Activated effector memory CD4-positive, alpha-beta T cell treated with Interleukin-2 at 50 U/mL for 16 hours (primary cell): Measurements from ENCODE around the gene FRMD4A.
"Not testable (repeated sequence)": the region's sequence is repeated elsewhere in the genome, so short reads cannot be mapped to it uniquely, and the experiment has no call there.

Experiments
- DNase-seq: peaks from one replicate; pipeline ENCODE4 v3.0.0-alpha.2; 2020

Gene FRMD4A

DNA sequence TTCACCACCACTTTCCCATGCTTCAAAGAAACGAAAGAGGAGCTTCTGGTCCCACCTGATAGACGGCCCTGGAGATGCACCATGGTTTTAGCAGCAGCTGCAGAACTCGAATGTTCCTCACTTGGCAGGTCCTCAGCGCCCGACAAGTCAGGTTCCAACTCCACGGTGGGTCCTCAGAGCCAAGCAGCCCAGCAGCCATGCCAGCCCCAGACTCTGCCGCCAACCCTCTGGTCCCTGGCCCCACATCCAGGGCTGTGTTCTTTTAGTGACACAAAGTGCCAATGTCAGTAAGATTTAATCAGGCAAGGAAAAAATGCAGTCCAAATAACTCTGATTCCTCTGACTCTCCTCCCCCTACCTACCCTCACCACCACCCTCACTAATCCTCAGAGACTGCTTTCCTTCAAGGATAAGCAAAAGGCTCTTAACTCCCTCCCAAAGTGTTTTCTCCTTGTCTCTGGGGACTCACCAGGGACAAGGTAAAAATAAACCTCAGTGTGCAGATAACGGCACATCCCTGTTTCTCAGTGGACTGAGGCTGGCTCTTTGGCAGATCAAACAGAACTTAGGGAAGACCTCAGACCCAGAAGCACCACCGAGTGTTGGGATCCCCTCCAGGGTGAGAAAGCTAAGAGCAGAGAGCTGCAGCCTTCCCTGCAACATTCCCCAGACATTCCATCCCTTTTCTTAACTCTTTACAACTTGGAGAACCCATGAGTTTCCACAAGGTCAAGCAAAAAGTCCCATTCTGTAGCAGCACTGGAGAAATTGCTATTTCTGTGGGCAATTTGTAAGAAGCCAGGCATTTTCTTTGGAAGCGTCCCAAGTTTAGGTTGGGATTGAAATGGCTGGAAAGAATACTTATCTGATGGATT lies 358.9 kb downstream of the FRMD4A start:
- no peak for DNase-seq

DNA sequence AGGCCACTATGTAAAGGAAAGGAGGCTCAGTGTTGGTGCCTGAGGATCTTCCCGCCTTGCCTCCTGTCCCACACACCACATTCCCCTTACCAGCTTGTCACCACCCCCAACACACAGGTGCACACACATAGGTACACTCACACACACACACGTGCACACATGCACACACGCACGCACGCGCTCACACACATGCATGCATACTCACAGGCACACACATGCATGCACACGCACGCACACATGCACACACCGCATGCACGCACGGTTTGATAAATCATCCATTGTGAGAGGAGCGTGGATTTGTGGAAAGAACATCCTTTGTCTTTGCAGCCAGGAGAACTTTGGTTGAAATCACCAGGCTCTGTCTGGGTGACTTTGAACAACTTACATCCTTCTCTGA lies 359.8 kb downstream of the FRMD4A start:
- DNase-seq = no peak

DNA sequence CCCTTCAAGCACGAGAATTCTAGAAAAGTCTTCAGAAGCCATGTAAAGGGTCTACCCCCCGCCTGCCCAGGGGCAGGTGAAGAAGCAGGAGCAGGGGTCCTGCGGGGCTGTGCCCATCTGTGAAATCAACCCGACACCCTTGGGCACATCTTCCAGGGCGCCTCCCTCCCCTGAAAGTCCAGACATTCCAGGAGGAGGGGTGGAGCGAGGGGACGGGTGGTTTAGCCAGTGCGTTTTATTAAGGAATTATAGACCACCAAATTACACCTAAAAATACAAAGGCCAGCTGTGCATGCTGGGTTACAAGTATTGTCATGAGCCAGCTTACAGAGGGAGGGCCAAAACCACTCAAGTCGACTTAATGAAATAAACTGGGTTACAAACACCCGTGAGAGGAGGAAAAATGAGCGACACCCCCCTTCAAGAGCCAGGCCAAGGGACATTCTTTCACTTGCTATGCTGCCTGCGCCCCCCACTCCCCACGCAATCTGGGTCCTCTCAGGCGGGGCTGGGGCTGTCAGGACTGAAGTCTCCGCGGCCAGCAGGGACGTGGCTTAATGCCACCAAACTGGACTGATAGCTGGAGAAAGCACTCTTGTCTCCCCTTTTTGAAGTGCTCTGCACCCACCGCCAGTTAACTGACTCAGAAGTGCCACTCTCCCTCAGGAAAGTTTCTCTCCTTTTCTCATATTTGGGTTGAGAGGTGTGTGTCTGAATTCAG lies 360.3 kb downstream of the FRMD4A start:
- DNase-seq = no peak

DNA sequence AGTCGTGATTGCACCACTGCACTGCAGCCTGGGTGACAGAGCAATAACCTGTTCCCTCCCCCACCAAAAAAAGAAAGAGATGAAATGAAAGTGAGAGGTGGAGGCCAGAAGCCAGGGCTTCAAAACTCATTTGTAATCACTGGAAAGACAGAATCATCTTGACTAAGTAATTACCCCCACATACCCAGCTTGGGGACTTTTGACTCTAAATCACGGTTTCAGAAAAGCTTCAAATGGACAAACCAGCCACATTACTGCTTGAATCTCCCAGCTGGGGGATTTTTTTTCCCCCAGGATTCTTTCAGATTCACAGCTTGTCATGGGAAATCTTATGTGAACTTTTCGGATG lies 361.0 kb downstream of the FRMD4A start:
- no peak for DNase-seq

DNA sequence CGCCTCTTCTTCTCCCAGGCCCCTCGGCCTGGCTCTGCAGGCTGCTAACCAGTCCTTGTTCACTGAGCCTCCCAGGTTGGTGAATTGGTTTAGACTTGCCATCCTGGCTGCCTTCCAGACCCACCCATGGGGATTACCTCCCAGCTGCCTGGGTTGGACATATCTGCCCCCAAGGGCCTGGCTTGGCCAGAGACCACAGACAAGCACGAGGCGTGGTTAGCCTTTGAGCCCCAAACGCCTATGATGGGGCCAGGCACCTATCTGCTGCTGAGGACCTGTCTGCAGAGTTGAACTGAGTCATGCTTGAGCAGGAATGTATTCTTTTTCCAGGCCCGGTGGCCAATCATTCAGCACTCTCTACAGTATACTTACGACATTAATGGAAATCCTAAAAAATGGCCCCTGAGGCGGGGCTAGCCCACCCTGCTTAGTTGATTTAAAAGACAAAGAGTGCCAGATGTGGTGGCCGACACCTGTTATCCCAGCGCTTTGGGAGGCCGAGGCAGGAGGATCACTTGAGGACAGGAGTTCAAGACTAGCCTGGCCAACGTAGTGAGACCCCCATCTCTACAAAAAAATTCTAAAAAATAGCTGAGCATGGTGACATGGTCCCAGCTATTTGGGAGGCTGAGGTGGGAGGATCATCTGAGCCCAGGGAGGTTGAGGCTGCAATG lies 361.5 kb downstream of the FRMD4A start:
- DNase-seq = no peak

DNA sequence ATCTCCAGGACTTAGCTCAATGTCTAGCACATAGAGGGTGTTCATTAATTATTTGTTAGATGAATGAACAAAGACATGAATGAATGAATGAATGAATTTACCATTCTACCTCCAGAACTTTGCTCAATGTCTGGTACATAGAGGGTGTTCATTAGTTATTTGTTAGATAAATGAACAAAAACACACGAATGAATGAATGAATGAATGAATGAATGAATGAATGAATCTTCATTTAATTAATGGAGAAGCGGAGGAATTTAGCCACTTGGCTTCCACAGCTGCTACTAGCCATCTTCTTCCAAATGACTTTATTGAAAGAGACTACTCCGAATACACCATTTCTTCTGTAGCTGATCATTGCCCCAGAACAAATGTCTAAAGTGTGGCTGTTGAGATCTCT lies 368.9 kb downstream of the FRMD4A start:
- DNase-seq = no peak

DNA sequence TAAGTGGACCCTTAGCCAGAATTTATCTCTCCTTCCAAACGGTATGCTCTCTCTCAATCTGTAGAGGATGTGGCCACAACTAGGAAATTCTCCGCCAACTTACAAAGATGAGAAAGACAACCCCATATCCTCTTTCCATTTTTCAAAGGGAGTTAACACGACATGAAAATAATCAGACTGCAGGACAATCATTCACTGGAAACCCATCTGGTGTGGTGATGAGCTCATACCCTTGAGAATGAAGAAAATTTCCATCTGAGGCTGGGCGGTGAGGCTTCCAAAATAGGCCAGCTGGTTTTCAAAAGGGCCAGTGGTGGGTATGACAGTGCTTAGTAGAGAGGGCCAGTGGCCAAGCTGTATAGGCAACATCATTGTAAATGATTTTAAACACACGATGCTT lies 369.6 kb downstream of the FRMD4A start:
- DNase-seq = no peak

DNA sequence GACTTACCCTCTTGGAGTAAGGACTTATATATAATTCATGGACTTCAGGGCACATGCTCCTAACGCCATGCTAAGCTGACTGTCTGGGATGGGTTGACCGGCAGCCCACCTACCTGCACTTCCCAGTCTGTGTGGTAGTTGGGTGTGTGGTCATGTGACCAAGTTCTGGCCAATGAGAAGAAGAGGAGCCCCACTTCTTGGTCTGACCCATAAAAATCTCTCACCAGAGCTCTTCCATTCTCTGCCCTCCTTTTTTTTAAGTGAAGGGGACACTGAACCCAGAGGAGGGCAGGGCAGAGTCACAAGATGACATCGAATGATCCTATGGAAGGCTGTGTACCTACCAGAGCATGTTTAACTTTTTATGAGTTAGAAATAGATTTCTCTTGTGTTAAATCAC lies 370.1 kb downstream of the FRMD4A start:
- DNase-seq = no peak

DNA sequence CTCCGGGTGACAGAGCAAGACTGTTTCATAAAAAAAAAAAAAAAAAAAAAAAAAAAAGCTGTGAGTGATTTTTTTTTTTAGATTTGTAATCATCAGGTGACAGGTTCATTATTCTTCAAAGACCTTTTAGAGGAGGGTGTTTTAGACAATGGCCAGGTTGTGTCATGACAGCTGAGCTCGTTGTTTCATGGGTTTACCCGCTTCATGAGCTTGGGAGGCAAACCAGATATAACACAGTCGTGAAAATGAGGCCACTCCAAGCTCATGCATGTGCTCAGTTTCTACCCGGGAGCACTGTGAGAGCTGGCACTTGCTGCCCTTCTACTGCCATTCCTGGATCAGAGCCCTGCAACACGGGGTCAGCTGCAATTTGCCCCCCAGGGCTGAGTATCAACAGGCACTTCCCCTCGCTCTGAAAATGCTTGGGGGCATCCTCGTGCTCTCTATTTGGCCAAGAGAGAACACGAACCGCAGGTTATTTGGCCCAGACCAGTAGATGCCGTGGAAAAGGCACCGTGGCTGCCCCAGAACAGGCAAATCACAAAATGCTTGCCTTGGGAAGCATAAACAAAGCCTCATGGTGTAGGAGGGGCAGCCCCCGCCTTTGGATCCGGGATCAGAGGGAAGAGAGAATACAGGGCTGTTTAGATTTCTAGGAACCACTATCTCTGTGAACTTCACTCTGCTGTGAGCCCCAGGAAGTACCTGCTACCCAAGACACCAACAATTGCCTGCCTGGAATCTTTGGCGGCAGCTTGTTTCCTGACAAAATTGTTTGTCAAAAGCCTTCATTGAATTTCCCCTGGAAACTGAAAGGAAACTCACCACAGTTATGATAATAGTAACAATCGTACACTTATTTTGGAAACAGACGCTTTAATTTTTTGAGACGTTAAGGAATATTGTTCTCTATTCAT lies 371.0 kb downstream of the FRMD4A start:
- no peak for DNase-seq

DNA sequence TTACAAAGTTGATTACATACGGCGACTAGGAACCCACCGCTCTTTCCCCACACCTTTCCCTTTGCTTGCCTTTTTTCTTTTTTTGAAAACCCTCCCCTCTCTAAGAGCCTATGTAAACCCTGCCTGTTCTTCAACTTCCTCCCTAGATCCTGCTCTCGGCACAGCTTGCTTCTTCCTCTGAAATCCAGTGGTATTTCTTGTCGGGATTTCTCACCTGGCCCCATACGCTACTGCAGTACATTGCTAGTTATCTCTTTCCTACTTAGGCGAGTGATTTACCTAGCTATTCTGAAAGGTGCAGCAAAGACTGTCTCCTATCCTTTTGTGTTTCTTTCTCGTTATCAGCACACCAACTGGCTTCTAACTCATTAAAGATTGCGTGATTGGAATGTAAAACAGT lies 372.9 kb downstream of the FRMD4A start:
- DNase-seq = no peak

DNA sequence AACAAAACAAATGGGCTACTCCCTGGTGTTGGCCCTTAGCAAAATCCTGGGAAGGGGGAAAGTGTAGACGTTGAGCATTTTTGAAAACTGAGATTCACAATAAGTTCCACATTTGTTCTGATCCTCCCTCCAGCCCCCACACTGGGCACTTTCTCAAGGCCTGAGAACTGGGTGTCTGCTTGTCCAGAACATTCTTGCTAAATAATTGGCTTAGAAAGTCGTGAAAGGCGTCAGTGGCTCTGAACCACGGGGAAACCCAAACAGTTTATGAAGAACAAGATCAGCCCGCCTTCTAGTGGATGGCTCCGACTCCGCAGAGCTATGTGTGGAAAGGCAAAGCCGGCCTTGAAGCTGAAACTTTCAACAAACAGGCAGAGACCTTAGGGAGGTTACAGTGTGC lies 373.9 kb downstream of the FRMD4A start:
- DNase-seq = no peak

DNA sequence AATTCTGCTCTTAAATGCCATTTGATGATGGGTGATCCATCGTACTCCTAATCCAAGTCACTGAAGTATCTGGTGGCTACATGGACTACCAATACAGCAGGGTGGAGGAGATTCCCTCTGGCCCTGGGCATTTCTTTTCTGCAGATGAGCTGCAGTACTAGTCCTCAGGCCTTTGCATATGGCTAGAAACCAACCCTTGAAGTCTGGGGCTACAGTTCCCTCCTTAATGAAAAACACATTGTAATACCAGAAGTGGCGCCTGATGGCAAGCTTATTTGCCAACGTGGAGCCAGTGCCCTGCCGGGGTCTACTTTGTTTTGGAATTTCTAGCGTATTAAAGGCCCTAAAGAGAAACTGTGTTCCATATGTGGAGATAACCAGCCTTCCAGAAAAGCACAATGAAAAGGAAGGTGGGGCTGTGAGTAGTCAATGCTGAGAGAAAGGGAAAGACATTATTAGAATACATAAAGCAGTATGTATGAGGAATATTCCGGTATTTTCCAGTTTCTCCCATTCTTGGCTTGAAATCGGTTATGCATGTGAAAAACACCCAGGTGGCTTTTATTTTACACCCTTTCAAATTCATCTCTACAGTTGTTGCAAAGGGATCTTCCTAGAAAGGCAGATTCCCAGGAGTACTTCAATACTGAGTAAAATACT lies 375.2 kb downstream of the FRMD4A start:
- DNase-seq = no peak

DNA sequence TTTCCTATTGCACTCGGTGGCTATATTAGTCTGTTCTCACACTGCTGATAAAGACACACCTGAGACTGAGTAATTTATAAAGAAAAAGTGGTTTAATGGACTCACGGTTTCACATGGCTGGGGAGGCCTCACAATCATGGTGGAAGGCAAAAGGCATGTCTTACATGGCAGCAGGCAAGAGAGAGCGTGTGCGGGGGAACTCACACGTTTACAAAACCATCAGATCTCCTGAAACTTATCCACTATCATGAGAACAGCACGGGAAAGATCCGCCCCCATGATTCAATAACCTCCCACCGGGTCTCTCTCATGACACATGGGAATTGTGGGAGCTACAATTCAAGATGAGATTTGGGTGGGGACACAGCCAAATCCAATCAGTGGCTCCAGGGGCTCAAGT lies 376.5 kb downstream of the FRMD4A start:
- DNase-seq = not testable (repeated sequence)

DNA sequence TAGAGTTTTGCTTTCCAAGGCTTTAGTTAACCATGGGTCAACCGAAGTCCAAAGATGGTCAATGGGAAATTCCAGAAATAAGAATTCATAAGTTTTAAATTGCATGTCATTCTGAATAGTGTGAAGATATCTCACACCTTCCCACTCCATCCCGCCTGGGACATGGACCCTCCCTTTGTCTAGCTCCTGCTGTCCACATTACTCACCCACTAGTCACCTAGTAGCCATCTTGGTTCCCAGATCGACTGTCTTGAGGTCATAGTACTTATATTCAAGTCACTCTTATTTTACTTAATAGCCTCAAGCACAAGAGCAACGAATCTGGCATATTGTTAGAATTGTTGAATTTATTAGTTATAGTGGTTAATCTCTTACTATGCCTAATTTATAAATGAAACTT lies 377.4 kb downstream of the FRMD4A start:
- no peak for DNase-seq

DNA sequence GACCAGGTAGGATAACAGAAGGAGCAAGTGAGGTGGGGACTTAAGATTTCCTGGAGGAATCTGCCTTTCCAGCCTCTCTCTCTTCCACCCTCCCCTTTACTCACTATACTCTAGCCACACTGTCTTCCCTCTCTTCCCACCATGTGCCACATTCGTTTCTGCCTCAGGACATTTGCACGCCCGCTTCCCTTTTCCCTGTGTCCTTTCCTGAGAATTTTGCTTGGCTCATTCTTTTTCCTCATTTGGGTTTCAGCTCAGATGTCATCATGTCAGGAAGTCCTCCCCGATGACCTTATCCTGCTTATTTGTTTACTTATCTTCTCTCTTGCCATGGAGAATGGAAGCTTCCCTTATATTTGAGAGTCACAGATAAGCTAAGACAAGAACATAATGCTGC lies 380.2 kb downstream of the FRMD4A start:
- no peak for DNase-seq

DNA sequence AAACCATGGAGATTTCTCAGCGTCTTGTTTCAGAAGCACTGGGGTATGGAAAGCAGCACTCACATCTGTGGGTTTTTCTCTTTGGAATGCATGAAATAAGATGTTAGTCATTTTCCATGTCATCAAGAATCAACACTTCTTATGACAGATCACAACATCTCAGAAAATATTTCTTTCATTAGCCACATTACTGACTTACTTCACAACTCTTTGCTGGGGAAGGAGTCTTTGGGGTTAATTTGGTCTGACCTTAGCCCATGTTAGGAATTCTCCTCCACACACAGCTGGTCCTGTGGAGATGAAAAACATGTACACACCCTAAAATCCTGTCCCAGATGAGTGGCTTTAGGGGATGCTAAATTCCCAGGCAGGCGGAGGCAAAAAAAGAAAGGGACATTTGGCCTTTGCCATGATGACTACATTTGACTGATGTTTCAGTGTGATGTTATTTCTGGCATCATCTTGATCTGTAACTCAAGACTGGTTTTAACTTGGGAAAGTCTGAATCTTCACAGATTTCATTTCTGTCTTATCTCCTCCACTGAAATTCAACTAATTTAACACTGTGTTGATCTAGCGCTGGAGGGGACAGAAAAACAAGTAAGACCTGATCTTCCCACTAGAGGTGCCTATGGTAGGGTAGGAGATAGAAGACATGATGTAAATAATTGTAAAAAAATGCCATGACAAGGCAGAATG lies 380.7 kb downstream of the FRMD4A start:
- DNase-seq = no peak

DNA sequence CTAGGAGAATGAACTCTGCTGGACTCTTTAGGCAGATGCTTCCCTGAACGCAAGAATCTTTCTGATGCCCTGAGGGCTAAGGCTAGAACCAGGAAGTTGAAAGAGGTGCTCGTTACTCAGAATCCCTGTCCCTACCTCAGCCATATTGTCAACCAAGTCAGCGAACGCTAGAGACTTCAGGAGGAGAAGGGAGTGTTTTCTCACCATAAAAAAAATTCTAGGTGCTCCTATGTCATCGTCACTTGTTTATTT lies 384.6 kb downstream of the FRMD4A start:
- no peak for DNase-seq

DNA sequence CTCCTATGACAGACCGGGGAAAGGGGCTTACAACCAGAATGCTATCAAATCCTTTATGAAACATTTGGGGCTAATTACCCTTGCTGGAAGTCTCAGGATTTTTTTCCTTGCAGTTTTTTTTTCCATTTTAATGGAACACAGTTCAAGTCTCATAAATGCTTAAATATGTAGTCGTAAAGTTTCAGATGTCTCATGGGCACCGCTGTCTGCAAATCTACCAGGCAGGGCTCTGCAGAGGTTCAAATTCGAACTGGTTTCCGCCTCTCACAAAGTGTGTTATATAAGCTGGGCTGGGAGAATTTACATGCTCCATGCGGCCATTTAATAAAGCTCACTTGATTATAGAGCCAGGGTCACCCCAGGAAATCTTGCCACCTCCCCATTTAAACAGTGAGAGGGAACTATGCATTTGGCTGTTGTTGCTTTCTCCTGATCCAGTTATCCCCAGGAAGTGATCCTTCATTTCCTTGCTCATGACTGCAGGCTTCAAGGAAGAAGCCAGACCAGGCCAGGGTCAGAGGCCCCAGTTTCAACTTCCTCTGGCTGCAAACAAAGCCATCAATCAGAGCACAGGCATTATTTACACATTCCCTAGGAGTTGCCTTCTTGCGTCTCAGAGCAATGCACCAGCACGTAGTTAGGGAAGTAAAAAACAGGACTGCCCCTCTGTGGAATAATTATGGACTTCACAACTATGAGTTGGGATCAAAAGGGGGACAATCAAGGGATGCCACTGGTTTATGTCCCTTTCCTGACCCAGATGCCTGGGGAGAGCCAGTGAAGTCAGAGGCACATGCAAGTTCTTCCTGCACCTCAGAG lies 385.1 kb downstream of the FRMD4A start:
- no peak for DNase-seq

DNA sequence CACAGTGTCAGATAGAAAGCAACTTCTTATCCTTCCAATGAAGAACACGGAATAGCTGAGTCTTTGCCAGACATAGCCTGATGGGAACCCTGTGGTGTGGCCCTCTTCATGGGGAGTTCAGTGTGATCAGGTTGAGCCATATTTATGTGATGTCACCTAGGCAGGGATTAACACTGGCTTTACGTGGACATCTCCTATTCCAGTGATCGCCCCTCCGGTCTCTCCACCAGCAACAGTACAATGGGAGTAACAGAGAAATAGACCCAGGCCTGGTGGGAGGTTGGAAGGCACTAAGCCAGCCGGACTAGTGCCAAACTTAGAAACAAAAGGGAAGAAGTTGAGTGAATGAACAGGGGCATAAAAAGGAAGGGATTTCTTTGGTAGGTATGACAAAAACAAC lies 385.9 kb downstream of the FRMD4A start:
- DNase-seq = no peak

DNA sequence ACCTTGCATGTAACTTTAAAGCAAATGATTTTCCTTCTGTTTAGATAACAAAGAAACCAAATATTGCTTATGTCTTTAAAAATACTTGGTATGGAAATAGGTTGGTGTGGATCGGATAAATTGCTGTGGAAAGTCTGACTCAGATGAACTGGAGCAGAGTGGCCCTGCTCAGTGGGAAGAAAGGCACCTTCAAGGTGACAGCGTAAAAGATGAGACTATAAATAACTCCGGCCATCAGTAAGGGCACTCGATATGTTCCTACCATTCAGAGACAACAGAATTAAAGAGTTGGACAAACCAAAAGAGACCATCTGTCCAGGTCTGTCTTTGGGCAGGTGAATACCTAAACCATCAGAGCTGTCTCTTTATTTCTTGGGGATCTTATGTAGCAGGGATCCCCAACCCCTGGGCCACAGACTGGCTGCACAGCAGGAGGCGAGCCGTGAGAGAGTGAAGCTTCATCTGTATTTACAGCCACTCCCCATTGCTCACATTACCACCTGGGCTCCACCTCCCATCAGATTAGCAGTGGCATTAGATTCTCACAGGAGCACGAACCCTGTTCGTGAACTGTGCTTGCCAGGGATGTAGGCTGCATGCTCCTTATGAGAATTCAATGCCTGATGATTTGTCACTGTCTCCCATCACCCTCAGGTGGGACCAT lies 386.9 kb downstream of the FRMD4A start:
- no peak for DNase-seq

DNA sequence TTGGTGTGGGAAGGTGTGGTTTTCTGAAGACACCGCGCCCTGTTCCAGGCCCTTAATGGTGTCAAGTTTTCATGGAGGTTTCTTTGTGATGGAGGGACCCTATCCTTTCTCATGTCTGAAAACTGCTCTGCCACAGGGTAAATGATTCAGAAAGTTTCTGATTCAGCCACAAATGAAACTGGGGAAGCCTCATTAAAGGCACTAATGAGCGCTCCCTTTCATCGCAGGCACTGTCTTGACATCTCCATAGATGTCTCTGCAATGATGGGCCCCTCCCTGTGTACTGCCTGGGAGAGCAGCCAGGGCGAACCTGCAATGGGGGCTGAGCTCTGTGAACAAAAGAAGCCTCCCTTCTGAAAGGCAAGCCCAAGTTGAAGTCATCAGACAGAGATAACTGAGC lies 388.7 kb downstream of the FRMD4A start:
- no peak for DNase-seq
